Hematopoietic multipotent progenitor cell treated with erythropoietin and hydrocortisone succinate and interleukin-3 and kit ligand, for 15 days (in vitro differentiated cells): ENCODE data around the gene BIRC6.

Experiments used
- DNase-seq: peaks from one replicate; pipeline ENCODE4 v3.0.0-alpha.2; 2015; ENCODE audit warnings: low spot score

Gene BIRC6

GRCh38 chr2:32372519-32373182 lies 15.8 kb downstream of the BIRC6 start:
- DNase-seq, result no peak

DNA sequence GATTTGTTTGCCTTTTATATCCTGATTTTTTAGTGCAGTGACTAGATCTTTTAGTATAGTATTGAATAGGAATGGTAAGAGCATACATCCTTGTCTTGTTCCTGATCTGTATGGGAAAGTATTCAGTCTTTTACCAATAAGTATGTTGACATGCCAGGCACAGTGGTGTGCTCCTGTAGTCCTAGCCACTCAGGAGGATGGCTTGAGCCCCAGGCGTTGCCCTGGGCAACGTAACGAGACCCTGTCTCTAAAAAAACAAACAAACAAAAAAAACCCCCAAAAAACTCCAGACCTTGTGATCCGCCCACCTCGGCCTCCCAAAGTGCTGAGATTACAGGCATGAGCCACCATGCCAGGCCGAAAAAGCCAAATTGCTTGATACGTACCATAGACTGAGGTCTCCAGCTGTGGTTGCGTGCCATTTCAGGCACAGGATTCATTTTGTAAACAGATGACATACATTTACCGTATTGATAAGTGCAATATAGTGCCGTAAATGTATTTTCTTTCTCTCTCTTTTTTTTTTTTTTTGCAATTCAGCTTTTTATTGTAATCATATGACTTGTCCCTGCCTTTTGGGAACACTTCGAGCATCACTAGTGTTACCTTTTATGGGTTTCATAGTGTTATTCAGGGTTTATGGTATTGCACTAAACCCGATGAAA lies 18.5 kb downstream of the BIRC6 start:
- DNase-seq, result no peak

DNA sequence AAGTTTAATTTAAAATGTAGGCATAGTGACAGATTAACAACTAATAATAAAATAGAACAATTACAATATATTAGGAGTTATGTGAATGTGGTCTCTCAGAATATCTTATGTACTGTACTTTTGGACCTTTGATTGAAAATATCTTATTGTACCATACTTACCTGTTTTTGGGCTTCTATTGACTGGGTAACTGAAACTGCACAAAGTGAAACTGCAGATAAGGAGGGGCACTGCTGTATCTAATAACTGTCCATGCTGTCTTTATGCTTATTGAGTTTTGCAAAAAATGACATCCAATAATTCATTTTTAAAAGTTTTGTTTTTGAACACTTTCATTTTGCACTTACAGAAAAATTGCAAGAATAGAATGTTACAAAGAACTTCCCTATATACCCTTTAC lies 19.9 kb downstream of the BIRC6 start:
- DNase-seq, result no peak

DNA sequence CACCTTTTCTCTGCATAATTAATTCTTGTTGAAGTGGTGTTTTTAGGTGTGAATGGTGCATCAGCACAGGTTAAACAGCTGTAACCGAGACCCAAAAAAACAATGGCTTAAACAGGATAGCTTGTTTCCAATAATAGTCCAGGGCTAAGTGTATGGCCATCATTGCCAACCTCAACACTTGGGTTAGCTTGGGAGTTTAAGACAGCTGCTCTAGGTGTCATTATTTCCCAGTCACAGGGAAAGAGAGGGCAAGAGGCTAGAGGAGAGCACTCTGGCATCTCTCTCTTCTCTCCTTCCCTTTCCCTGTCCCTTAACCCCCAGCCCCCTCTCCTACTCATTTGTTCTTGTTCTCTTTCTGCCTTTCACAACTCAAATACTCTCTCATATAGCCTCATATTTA lies 21.1 kb downstream of the BIRC6 start:
- DNase-seq, result no peak

- DNase-seq, result no peak
Observed at GRCh38 chr2:32379352-32379751, 22.5 kb downstream of the BIRC6 start.

- no peak for DNase-seq
Observed at GRCh38 chr2:32383858-32384257, 27.0 kb downstream of the BIRC6 start.

DNA sequence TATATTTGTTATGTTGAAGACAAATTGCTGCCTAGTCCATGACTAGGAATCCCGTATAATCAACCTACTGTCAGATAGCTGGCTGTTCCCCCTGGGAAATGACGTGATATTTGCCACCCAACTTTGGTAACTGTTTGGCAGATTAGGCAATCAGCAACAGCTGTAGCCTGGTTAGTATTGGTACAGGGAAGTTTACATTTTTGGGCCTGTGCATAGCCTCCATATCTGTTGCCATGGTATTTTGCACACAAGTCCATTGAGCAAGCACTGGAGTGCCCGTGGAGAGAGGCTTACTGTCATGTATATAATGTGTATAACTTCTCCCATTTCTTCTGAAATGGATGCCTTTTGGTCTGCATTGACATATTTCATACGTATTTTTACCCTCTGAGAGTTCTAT lies 27.7 kb downstream of the BIRC6 start:
- no peak for DNase-seq

DNA sequence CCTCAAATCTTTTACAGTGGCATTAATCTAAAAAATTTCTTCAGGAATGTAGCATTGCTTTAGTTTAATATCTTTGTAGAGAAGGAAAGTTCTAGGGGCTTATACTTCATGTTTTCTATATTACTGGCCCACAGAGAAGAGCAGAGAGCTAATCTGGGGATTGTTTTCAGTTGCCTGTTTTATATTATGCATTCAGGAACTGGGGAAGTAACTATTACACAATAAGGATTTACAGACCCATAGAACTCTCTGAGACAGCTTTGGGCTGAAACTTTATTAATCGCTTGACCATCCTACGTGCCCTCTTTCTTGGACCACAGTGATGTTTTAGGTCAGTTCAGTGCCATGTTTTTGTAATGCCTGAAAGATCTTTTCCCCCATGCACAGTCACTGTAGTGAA lies 29.9 kb downstream of the BIRC6 start:
- DNase-seq, result no peak

GRCh38 chr2:32399221-32399620 lies 42.4 kb downstream of the BIRC6 start:
- no peak for DNase-seq

GRCh38 chr2:32402091-32402490 lies 45.3 kb downstream of the BIRC6 start:
- DNase-seq, result no peak

GRCh38 chr2:32403782-32404181 lies 47.0 kb downstream of the BIRC6 start:
- no peak for DNase-seq

DNA sequence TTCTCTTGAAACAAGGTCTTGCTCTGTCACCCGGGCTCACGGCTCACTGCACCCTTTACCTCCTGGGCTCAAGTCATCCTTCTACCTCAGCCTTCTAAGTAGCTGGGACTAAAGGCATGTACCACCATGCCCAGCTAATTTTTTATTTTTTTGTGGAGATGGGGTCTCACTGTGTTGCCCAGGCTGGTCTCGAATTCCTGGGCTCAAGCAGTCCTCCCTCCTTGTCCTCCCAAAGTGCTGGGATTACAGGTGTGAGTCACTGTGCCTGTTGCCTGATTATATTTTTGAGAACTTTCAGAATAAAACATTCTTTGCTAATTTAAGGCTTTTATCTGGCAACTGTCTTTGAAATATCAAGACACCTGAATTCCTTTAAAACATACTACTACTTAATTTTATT lies 47.9 kb downstream of the BIRC6 start:
- no peak for DNase-seq

GRCh38 chr2:32416519-32416918 lies 59.7 kb downstream of the BIRC6 start:
- DNase-seq, result no peak

GRCh38 chr2:32417659-32418058 lies 60.8 kb downstream of the BIRC6 start:
- DNase-seq, result no peak

GRCh38 chr2:32418778-32419177 lies 62.0 kb downstream of the BIRC6 start:
- DNase-seq, result no peak

DNA sequence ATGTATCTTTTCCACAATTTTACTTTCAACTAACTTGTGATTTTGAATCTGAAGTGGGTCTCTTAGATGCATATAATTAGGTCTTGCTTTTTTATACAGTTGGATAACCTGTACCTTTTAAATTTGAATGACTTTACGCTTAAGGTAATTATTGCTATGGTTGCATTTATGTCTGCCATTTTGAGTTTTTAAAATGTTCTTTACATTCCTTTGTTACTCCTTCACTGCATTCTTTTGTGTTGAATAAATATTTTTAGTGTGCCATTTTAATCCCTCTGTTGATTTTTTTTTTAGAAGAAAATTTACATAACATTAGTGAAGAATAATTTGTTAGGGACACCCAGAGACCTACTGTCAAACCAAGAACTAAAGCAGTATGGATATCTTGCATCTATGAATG lies 65.3 kb downstream of the BIRC6 start:
- DNase-seq, result no peak

DNA sequence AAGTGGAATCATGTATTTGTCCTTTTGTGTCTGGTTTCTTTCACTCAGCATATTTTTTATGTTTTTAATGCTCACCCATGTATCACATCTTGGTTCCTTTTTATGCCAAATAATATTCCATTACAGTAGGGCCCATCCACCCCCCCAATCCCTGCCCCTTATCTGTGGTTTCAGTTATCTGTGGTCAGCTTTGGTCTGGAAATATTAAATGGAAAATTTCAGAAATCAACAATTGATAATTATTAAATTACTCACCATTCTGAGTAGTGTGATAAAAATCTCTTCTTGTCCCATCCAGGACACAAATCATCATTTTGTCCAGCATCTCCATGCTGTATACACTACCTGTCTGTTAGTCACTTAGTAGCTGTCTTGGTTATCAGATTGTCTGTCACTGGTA lies 66.7 kb downstream of the BIRC6 start:
- no peak for DNase-seq

DNA sequence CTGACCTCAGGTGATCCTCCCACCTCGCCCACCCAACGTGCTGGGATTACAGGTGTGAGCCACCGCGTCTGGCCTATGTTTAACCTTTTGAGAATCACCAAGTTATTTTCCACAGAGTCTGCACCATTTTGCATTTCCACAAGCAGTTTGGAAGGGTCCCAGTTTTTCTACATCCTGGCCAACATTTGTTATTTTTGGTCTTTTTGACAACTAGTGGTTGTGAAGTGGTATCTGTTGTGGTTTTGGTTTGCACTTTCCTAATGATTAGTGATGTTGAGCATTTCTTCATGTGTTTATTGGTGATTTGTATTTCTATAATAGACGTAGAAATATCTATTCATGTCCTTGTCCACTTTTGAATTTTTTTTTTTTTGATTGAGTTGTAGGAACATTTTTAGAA lies 67.9 kb downstream of the BIRC6 start:
- DNase-seq, result no peak

GRCh38 chr2:32425719-32426141 lies 68.9 kb downstream of the BIRC6 start:
- DNase-seq, result no peak

GRCh38 chr2:32427672-32428610 lies 71.1 kb downstream of the BIRC6 start:
- no peak for DNase-seq

GRCh38 chr2:32430804-32431203 lies 74.0 kb downstream of the BIRC6 start:
- no peak for DNase-seq

DNA sequence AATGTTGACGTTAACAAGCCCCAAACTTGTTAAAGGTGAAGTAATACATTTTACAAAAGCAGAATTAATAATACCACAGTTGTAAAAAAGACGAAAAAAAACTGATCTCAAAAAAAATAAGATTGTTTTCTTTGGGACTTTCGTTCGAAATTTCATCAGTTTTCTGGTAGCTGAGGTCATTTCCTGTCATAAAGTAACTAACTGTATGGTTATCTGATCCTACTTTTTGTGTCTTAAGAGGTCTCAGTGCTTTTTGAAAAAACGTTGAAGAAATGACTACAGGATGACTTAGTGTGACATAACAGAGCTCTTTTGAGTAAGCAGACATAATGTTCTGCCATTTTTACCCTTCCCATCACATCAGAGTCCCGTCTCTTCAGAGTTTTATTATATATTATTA lies 79.3 kb downstream of the BIRC6 start:
- DNase-seq, result no peak

- no peak for DNase-seq
Observed at GRCh38 chr2:32442020-32442467, 85.2 kb downstream of the BIRC6 start.
